GM12878 (cell line): ENCODE measurements around the gene COASY.

Experiments used
- PBX3 ChIP-seq: IDR thresholded peaks from 2 replicates; pipeline ENCODE4 v1.6.1; 2011; ENCODE audit warnings: mild to moderate bottlenecking, low read depth, low read length, moderate library complexity; ENCODE audit not compliant: insufficient replicate concordance
- SUZ12 ChIP-seq: fragments of 200-600 bp; sonication (generic); IDR thresholded peaks from one replicate; pipeline ENCODE4 v1.6.1; 2018; ENCODE audit warnings: antibody characterized with exemption, mild to moderate bottlenecking; ENCODE audit not compliant: unreplicated experiment

- no peak for TF ChIP-seq PBX3
- no peak for TF ChIP-seq SUZ12
Observed at GRCh38 chr17:42526031-42526444, 35.9 kb upstream of the COASY start.
